ENCODE data around the gene ADGB. TPM values are rescaled to one million over a fixed set of nuclear protein-coding genes. Genes with fewer than 3 reads are reported as not detected.

ADGB gene
- total RNA-seq, 2 experiments from 2014 or later: not detected

DNA sequence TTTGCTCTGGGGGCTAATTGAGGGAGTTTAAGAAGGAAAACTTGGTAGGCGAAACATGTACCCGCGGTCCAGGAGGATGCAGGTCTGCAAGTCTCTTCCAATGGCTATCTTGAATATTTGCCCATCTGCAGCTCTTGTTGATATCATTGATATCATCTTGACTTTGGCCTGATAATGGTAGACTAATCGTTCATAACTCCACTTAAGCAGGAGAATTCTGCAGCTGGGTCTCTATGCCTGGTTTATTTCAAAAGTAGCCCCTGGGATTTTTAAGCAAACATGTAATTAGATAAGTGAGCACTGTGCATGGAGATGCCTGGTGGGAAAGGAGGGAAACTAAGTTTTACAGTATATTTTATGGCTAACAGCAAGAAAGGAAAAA, 52.7 kb downstream of the ADGB start:
- H2AFZ ChIP-seq (ENCODE audit: low read length): no peak overlapping the region
- no peak for DNase-seq (ENCODE audit: low spot score)
- no peaks in the 10 kb centered on the region for H3K9me3 ChIP-seq (ENCODE audit: low read length)
- CTCF ChIA-PET (ENCODE audit: unreplicated experiment): no interaction called here
- H3K9me2 ChIP-seq (ENCODE audit: insufficient read depth, low read length): no peaks in the 10 kb centered on the region
- no peaks in the 10 kb centered on the region for H3K4me1 ChIP-seq (ENCODE audit: insufficient read depth, low read length, poor library complexity, severe bottlenecking)
- H3K4me3 ChIP-seq (ENCODE audit: low read depth, low read length, poor library complexity, severe bottlenecking): no peak overlapping the region
- POLR2A ChIA-PET: no interaction called here
- H3K36me3 ChIP-seq (ENCODE audit: insufficient read depth, low read length): no peaks in the 10 kb centered on the region
- H3K4me2 ChIP-seq (ENCODE audit: low read length): no peak overlapping the region
- no peak for TF ChIP-seq EZH2phosphoT487 (IDR thresholded peaks at IDR 0.05; ENCODE audit: borderline replicate concordance, low read depth, low read length)
- TF ChIP-seq, protein P1, sequence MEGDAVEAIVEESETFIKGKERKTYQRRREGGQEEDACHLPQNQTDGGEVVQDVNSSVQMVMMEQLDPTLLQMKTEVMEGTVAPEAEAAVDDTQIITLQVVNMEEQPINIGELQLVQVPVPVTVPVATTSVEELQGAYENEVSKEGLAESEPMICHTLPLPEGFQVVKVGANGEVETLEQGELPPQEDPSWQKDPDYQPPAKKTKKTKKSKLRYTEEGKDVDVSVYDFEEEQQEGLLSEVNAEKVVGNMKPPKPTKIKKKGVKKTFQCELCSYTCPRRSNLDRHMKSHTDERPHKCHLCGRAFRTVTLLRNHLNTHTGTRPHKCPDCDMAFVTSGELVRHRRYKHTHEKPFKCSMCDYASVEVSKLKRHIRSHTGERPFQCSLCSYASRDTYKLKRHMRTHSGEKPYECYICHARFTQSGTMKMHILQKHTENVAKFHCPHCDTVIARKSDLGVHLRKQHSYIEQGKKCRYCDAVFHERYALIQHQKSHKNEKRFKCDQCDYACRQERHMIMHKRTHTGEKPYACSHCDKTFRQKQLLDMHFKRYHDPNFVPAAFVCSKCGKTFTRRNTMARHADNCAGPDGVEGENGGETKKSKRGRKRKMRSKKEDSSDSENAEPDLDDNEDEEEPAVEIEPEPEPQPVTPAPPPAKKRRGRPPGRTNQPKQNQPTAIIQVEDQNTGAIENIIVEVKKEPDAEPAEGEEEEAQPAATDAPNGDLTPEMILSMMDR (conservative IDR thresholded peaks at IDR 0.05; ENCODE audit: low read length): no peak
- BruUV-seq (replicated peaks): no TSS peak
- intact Hi-C loops (cut with micrococcal nuclease; ENCODE audit: unreplicated experiment): no loop called here
- H3K79me2 ChIP-seq (ENCODE audit: insufficient read depth, low read depth, low read length): no peaks in the 10 kb centered on the region
- no peak overlapping the region for H3K27ac ChIP-seq (ENCODE audit: low read depth, low read length, poor library complexity, severe bottlenecking)
- no peaks in the 10 kb centered on the region for H4K20me1 ChIP-seq (ENCODE audit: insufficient read depth, low read length)

DNA sequence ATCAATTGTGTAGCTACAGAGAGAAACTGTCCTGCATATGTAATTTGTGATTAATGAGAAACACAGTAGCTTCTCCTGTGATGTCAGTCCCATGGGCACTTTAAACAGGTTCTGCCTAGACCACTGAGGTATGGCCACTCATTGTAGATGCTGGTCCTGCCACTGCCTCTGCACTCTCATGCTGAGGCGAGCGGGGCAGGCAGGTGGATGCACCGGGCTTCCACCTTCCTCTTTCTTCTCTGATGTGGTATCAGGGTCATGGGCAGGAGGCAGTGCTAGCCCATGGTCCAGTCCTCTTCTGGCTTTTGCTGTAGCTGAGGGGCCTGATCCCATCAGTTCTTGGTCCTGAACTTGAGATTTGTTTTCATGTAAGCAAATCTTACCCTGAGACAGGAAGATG, 58.7 kb downstream of the ADGB start:
- no peak overlapping the region for H3K4me3 ChIP-seq (ENCODE audit: low read depth, low read length, poor library complexity, severe bottlenecking)
- ChIA-PET CTCF (ENCODE audit: unreplicated experiment) (no interaction called here), POLR2A (interaction anchor here (0.6 kb wide), 1 partner anchor 401 kb away, joined by 3 read pairs; no protein-coding TSS in a partner anchor)
- H3K4me1 ChIP-seq (ENCODE audit: insufficient read depth, low read length, poor library complexity, severe bottlenecking): no peaks in the 10 kb centered on the region
- H3K9me2 ChIP-seq (ENCODE audit: insufficient read depth, low read length): no peaks in the 10 kb centered on the region
- intact Hi-C loops (cut with micrococcal nuclease; ENCODE audit: unreplicated experiment): no loop called here
- H3K9me3 ChIP-seq (ENCODE audit: low read length): no peaks in the 10 kb centered on the region
- no peaks in the 10 kb centered on the region for H4K20me1 ChIP-seq (ENCODE audit: insufficient read depth, low read length)
- BruUV-seq (replicated peaks): no TSS peak
- no peaks in the 10 kb centered on the region for H3K36me3 ChIP-seq (ENCODE audit: insufficient read depth, low read length)
- H3K4me2 ChIP-seq (ENCODE audit: low read length): no peak overlapping the region
- H2AFZ ChIP-seq (ENCODE audit: low read length): no peak overlapping the region
- TF ChIP-seq, protein P1 (conservative IDR thresholded peaks at IDR 0.05; ENCODE audit: low read length): no peak
- TF ChIP-seq EZH2phosphoT487 (IDR thresholded peaks at IDR 0.05; ENCODE audit: borderline replicate concordance, low read depth, low read length): no peak
- no peaks in the 10 kb centered on the region for H3K79me2 ChIP-seq (ENCODE audit: insufficient read depth, low read depth, low read length)
- no peak for DNase-seq (ENCODE audit: low spot score)
- no peak overlapping the region for H3K27ac ChIP-seq (ENCODE audit: low read depth, low read length, poor library complexity, severe bottlenecking)

DNA sequence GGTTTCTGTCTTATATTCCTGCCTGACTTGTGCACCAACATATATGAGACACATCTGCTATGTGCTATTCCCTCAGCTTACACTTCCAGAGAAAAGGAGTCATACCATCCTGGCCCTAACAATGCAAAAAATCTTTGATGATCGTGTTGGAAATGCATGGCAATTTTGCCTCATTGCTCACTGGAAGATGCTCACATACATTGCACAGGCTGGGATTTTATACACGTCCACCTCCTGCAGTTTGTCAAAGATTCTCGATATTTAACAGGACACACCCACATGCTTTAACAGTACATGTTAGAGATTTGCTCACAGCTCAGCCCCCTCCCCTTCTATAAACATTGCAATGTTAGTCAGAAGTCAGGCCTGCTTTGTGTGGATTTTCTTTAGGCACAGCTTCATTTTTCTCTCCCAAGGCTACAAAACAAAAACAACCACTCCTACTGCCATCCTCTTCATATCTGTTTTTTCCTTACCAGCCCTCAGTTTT, 66.1 kb downstream of the ADGB start:
- H3K4me1 ChIP-seq (ENCODE audit: insufficient read depth, low read length, poor library complexity, severe bottlenecking): no peaks in the 10 kb centered on the region
- CTCF ChIA-PET (ENCODE audit: unreplicated experiment): no interaction called here
- no peak overlapping the region for H3K4me2 ChIP-seq (ENCODE audit: low read length)
- POLR2A ChIA-PET: interaction anchor here (0.6 to 2.0 kb wide), 3 partner anchors 10 to 672 kb away, joined by 3 to 7 read pairs (median 3); no protein-coding TSS in a partner anchor
- H2AFZ ChIP-seq (ENCODE audit: low read length): no peak overlapping the region
- no peaks in the 10 kb centered on the region for H3K9me2 ChIP-seq (ENCODE audit: insufficient read depth, low read length)
- intact Hi-C loops (cut with micrococcal nuclease; ENCODE audit: unreplicated experiment): no loop called here
- H3K4me3 ChIP-seq (ENCODE audit: low read depth, low read length, poor library complexity, severe bottlenecking): no peak overlapping the region
- no peak overlapping the region for H3K27ac ChIP-seq (ENCODE audit: low read depth, low read length, poor library complexity, severe bottlenecking)
- no TSS peak for BruUV-seq (replicated peaks)
- no peak for TF ChIP-seq EZH2phosphoT487 (IDR thresholded peaks at IDR 0.05; ENCODE audit: borderline replicate concordance, low read depth, low read length)
- TF ChIP-seq, protein P1 (conservative IDR thresholded peaks at IDR 0.05; ENCODE audit: low read length): no peak
- no peak for DNase-seq (ENCODE audit: low spot score)
- H4K20me1 ChIP-seq (ENCODE audit: insufficient read depth, low read length): no peaks in the 10 kb centered on the region
- no peaks in the 10 kb centered on the region for H3K9me3 ChIP-seq (ENCODE audit: low read length)
- H3K36me3 ChIP-seq (ENCODE audit: insufficient read depth, low read length): no peaks in the 10 kb centered on the region
- H3K79me2 ChIP-seq (ENCODE audit: insufficient read depth, low read depth, low read length): no peaks in the 10 kb centered on the region

Measured in OCI-LY7 (cell line).